Activated naive CD4-positive, alpha-beta T cell (primary cell): Measurements from ENCODE around the gene ABCA2.
"Not testable (repeated sequence)": the region's sequence is repeated elsewhere in the genome, so short reads cannot be mapped to it uniquely, and the experiment has no call there.

Source experiments
- DNase-seq, 4 experiments: peaks; one replicate each; lab custom pipeline; 2025; lab: John Stamatoyannopoulos, UW

ABCA2 gene

DNA sequence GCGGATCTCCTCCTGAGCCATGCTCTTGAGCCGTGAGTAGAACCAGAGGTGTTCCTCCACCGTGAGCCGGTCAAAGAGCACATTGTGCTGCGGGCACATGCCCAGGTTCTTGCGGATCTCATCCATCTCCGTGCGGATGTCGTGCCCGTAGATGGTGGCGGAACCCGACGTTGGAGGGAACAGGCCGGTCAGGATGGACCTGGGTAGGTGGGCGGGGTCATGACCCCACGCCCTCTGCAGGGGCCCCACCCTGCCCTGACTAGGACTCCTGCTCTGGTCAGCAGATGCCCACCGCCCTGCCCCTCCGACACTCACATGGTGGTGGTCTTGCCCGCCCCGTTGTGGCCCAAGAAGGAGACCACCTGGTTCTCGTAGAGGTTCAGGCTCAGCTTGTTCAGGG lies 12.1 kb downstream of the ABCA2 start:
- no peak for DNase-seq

DNA sequence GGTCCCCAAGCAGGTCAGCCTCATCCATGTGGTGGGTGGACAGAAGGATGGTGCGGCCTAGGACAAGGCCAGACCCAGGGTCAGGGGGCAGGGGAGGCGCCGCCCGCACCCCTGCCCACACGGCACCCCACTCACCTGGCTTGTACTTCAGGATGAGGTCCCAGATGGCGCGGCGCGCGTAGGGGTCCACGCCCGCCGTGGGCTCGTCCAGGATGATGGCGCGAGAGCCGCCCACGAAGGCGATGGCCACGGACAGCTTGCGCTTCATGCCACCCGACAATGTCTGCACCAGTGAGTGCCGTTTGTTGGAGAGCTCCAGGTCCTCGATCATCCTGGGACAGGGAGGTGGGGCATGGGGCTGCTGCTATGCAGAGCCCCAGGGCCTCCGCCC lies 12.5 kb downstream of the ABCA2 start:
- DNase-seq = no peak

GRCh38 chr9:137014776-137015539 lies 13.1 kb downstream of the ABCA2 start:
- no peak for DNase-seq

- DNase-seq = no peak
Measured at GRCh38 chr9:137014166-137014565, 13.9 kb downstream of the ABCA2 start.

DNA sequence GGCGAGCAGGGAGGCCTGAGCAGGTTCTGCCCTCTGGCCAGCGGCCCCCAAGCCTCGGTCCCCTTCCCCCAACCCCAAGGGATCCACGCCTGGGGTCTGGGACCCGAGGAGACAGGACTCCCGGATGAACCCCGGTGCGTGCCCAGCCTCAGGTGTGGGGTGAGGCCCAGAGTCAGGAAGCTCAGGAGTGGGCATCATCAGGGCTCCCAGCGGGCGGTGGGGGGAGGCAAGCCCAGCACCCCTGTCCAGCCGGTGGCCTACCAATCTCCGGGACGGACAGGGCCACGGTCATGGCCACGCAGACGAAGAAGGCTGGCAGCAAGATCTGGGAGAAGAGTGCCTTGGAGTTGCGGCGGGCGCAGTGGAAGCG lies 14.5 kb downstream of the ABCA2 start:
- DNase-seq = no peak

- no peak for DNase-seq
Measured at GRCh38 chr9:137012694-137013570, 15.1 kb downstream of the ABCA2 start.

DNA sequence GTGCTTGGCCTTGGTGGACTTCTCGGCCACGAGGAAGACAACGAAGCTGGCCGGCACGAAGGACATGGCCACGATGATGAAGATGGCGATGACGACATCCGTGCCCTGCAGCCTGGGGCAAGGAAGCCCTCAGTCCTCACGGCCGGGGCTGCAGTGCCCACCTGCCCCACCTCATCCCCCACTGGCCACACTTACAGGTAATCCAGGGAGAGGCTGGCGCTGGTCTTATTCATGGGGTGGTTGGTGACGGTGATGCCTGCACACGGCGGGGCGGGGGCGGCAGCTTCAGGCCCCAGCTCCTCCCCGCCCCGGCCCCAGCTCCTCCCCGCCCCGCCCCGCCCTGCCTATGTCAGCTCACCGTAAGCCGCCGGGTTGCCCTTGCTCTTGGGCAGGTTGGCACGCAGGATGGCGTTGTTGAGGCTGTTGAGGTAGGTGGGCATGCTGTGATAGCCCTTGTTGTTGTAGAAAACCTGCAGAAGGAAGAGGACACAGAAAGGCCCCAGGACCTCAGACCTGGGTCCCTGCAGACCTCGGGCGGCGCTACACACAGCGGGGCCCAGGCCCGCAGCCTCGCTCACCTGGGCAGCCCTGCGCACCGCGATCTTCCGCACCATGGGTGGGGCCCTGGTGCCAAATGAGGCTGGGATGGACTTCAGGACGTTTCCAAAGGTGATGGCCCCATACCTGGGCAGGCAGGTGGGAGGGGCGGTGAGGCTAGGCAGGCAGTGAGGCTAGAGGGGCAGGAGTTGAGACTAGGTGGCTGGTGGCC lies 15.9 kb downstream of the ABCA2 start:
- no peak for DNase-seq

DNA sequence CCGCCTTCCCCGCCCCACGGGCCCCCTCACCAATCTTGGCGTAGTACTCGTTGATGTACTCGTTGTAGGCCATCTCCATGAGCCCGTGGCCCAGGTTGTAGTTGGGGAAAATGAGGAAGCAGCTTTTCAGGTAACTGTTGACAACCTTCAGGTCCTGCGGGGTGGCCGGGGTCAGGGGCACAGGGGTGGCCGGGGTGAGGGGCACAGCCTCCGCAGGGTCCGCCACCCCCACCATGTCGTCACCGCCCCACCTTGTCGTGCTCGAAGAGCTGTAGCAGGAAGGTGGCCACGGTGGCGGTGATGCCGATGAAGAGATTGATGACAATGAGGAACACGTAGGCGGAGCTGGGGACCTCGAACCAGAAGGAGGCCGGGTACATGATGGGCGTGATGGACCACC lies 16.9 kb downstream of the ABCA2 start:
- no peak for DNase-seq

DNA sequence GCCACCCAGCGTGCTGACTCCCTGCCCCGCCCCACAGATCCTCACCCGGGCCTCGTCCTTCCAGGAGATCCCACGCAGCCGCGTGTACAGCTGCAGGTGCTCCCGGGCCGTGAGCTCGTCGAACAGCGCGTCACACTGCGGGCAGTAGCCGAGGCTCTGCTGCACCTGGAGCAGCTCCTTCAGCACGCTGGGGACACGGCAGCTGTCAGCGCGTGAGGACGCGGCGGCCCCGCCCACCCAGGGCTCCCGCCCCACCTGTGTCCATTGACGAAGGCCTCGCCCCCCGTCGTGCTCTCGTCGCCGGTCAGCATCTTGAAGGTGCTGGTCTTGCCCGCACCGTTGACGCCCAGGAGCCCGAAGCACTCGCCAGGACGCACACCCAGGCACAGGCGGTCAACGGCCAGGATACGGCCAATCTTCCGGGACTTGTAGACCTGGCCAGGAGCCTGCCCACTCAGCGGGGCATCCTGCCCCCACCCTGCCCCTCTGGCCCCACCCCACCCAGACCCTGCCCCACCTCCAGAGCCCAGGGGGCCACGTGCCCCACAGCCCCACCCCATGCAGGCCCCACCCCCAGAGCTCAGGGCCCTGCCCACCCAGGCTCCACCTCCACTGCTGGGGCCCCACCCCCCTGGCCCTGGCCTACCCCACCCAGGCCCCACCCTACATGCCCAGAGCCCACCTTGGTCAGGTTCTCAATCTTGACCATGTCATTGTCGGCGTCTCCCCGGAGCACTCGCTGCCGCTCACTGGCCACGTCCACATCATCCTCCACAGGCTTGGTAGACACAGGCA lies 17.9 kb downstream of the ABCA2 start:
- DNase-seq = no peak

DNA sequence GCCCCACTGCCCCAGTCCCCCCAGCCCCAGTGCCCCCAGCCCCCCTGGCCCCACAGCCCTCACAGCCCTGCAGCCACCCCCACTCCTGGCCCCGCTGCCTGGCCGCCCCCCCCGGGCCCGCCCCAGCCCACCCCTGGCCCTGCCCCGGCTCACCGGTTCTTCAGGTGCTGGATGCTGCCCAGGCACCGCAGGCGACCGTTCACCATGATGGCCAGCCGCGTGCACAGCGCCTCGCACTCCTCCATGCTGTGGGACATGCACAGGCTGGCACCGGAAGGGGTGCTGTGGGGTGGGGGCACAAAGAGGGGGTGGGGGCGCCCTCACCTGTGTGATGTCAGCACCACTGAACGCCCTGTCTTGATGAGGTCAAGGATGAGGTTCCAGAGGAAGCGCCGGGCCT lies 18.8 kb downstream of the ABCA2 start:
- DNase-seq = no peak

- no peak for DNase-seq
Measured at GRCh38 chr9:137008312-137008711, 19.7 kb downstream of the ABCA2 start.

- DNase-seq = no peak
Measured at GRCh38 chr9:137007816-137008270, 20.2 kb downstream of the ABCA2 start.

DNA sequence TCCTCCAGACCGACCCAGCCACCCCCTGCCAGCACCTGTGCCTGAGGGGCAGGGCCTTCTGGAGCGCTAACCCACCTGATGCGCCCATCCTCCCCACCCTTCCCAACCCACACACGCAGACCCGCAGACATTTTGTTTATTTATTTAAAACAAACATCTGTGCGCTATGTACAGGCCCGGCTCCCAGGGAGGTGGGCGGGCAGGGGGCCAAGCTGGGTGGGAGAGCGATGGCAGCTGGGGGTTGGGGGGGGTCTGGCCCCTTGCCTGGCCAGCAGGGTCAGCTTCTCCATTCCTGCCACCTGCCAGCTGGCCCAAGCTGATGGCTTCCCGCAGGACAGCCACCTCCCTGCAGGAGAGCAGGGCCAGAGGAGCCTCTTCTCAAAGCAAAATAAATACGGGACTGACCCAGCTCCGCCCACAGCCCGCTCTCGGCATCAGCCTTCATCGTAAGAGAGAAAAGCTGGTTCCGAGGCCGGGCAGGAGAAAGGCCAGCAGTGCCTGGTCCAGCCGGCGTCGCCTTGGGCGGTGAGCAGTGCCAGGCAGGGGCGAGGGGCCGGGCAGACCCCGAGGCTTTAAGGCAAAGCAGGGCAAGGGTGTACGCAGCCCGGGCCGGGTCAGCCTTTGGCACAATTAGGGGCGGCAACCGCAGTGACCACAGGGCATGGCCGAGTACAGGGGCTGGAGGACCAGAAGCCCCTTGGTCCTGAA lies 20.8 kb downstream of the ABCA2 start:
- no peak for DNase-seq

DNA sequence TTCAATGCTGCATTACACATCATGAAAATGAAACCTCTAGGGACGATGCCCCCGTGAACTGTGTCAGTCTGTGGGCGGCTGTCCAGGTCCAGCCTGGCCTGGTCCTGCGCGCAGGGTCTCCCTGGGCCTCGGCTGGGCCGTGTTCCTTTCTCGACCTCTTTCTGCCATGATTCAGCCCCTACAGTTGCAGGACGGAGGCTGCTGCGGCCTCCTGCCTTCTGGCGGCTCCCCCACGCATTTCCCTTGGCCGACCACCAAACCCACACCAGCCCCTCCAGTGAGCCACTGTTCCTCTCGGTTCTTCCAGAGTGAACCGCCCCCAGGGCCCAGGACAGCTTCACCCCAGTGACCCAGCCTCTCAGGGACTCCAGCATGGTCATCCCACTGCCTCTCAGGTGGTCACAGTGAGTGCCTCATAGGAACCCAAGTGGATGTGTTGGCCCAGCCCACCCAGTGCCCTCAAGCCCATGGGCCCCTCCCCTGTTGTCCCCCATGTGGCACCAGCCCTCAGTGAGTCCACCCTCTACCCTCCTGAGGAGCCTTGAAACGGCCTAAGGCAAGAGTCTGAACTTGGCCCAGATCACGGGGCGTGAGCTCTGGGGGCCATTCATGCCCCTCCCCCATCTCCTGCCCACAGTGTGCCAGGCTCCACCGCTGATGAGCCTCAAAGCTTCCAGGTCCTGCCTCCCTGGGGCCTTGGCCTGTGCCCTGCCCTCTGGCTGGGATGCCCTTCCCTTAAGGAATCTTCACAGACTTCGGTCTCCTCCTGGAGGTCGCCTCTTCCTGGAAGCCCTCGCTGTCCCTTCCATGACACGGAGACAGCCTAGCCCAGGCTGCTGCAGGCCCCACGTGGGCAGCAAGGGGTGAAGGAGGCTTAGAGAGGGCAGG lies 21.7 kb downstream of the ABCA2 start:
- DNase-seq = no peak

DNA sequence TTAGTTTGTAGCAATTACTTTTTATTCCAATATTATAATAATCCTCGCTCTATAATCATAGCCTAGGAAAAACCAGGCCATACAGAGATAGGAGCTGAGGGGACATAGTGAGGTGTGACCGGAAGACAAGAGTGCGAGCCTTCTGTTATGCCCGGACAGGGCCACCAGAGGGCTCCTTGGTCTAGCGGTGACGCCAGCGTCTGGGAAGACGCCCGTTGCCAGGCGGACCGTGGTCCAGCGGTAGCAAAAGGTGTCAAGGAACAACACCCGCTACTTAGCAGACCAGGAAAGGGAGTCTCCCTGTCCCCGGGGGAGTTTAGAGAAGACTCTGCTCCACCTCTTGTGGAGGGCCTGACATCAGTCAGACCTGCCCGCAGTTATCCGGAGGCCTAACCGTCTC lies 23.8 kb downstream of the ABCA2 start:
- not testable (repeated sequence) for DNase-seq

DNA sequence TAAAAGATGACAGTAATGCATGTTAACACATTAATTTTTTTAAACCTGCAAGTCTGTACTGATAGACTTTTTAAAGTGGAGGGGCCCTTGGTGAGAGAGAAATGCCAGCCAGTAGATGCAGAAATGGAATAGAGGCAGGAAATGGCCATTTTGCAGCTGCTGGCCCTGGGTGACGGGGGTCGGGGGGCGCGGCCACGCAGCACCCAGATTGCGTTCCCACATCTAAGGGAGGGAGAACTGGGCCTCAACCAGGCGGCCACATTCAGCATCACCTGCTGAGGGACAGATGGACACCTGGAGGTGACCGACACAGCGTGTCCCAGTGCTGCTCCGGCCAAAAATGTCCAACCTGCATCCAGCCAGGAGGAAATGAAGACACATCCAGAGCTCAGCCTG lies 25.4 kb downstream of the ABCA2 start:
- DNase-seq = no peak

DNA sequence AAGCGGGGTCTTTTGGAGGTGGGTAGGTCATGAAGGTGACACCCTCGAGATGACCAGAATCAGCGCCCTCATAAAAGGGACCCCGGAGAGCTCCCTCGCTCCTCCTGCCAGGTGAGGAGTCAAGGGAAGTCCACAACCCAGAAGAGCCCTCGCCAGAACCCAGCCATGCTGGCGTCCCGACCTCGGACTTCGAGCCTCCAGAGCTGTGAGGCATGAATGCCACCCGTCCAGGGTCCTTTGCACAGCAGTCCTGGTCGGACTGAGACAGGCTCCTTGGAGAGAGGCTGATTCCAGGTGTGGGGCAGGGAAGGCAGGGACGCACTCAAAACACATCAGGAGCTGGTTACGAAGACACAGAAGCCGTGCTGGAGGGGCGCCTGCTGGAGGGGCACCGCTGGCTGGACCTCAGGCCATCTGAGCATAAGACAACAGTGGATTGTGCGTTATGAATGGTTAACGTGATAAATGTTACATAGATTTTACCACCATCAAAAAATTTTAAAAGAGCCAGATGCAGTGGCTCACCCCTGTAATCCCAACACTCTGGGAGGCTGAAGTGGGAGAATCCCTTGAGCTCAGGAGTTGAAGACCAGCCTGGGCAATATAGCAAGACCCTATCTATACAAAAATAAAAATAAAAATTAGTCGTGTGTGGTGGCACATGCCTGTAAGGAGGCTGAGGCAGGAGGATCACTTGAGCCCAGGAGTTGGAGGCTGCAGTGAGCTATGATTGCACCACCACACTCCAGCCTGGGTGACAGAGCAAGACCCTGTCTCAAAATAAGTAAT lies 26.0 kb downstream of the ABCA2 start:
- no peak for DNase-seq

DNA sequence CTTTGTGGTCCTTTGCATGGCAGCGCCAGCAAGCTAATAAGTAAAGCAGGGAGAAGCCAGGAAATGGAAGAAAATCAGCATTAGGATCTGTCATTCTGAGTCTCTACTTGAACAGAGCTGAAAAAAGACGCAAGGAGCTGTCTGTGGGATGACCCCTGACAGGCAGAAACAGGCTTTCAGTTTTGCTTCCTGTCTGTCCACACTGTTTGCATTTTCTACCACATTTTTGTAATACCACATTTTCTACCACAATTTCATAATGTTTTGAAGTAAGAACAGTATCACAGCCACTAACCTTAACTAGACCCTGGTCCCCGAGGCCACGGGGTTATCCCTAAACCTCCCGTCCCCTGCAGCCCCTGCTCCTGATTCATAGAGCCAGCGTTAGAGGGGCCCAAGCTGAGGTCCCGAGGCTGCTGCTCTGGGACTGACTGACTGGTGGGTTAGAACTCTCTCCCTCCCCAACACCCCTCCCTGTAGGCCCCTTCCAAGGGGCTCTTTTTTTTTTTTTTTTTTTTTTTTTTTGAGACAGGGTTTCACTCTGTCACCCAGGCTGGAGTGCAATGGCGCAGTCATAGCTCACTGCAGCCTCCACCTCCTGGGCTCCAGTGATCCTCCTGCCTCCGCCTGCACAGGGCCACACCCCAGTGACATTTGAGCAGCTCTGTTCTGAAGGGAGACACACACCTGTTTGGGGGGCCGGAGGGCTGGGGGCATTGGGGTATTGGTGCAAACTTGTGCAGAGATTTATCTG lies 27.7 kb downstream of the ABCA2 start:
- DNase-seq = no peak

GRCh38 chr9:136997830-136998234 lies 30.2 kb downstream of the ABCA2 start:
- DNase-seq = no peak
